ENCODE results near the gene DRAXIN. TPM values are rescaled to one million over a fixed set of nuclear protein-coding genes. Genes with fewer than 3 reads are reported as not detected.

DRAXIN gene
- total RNA-seq, 3 donors from 2014 or later (not counting 1 experiment from before 2014, with no cell fraction given) = 10.9 to 24.9 (median 12.1) TPM

DNA sequence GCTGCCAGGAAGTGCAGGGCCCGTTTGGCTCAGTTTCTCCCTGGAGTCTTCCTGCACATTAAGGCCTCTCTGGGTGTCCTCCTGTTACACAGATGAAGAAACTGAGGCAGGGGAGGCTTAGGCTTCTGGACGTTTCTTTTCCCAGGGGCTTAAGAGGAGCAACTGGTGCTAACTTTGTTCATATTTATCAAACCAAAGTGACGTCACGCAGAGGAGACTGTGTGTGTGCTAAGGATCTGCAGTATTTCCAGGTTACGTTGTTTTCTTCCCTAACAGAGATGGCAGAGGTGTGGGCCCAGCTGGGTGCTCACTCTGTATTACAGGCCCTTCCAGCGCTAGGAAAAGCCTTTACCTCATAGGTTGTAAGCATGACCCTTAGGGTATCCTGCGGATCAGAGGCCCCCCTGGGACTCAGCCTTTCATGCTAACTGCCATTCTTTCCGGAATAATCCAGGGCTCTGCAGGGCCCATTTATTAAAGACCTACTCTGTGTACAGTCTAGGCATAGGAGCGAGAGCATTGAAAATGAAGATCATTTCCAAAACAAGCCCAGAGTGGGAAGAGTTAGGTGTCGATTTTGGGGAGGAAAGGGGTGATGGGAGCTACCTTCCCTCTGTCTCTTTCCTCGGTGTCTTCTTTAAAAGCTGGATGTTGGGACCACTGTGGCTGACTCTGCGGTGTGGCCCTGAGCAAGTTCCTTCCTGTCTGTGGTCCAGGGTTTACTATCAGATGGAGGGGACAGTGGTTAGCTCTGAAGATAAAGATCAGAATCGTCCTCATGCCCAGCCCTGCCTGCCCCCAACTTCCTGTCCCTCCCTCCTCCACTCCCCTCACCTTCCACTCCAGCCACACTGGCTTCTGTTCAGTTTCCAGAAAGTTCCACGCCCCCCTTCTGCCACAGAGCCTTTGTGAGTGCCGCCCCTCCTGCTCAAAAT, 49.0 kb downstream of the DRAXIN start:
- H3K36me3 Mint-ChIP-seq = no peaks in the 10 kb centered on the region
- no peaks in the 10 kb centered on the region for H3K9me3 ChIP-seq (ENCODE audit: control insufficient read depth, insufficient read depth, low read length)
- peak in 1 of 2 donors; percentile 53 for DNase-seq
- ATAC-seq = peak; percentile 30 to 70 (median 43)
- H3K4me1 Mint-ChIP-seq = peaks cover 71 to 89% of the 10 kb centered on the region in 2 donors
- intact Hi-C loops (cut with micrococcal nuclease) = no loop called here
- H3K4me3 Mint-ChIP-seq = peak overlapping the region; percentile 68
- H3K36me3 ChIP-seq (ENCODE audit: control insufficient read depth, insufficient read depth, low read length) = peaks cover 2% of the 10 kb centered on the region
- no peak overlapping the region for H3K4me3 ChIP-seq (ENCODE audit: low read length)
- H3K27ac Mint-ChIP-seq = peak overlapping the region; percentile 87 to 98
- H3K27ac ChIP-seq (ENCODE audit: low read length) = peak overlapping the region; percentile 22
- H3K9me3 Mint-ChIP-seq = no peaks in the 10 kb centered on the region
- H3K27me3 ChIP-seq (ENCODE audit: control insufficient read depth, insufficient read depth, low read length) = no peaks in the 10 kb centered on the region
- H3K27me3 Mint-ChIP-seq (ENCODE audit: low read depth in 2 of 2) = no peaks in the 10 kb centered on the region
- 19% methylated on average over 15 of the region's 15 CpGs for WGBS (ENCODE audit: insufficient coverage)
- TF ChIP-seq, protein P1, sequence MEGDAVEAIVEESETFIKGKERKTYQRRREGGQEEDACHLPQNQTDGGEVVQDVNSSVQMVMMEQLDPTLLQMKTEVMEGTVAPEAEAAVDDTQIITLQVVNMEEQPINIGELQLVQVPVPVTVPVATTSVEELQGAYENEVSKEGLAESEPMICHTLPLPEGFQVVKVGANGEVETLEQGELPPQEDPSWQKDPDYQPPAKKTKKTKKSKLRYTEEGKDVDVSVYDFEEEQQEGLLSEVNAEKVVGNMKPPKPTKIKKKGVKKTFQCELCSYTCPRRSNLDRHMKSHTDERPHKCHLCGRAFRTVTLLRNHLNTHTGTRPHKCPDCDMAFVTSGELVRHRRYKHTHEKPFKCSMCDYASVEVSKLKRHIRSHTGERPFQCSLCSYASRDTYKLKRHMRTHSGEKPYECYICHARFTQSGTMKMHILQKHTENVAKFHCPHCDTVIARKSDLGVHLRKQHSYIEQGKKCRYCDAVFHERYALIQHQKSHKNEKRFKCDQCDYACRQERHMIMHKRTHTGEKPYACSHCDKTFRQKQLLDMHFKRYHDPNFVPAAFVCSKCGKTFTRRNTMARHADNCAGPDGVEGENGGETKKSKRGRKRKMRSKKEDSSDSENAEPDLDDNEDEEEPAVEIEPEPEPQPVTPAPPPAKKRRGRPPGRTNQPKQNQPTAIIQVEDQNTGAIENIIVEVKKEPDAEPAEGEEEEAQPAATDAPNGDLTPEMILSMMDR (IDR thresholded peaks at IDR 0.05) = no peak
- peaks cover 75% of the 10 kb centered on the region for H3K4me1 ChIP-seq (ENCODE audit: control insufficient read depth, insufficient read depth, low read length)

DNA sequence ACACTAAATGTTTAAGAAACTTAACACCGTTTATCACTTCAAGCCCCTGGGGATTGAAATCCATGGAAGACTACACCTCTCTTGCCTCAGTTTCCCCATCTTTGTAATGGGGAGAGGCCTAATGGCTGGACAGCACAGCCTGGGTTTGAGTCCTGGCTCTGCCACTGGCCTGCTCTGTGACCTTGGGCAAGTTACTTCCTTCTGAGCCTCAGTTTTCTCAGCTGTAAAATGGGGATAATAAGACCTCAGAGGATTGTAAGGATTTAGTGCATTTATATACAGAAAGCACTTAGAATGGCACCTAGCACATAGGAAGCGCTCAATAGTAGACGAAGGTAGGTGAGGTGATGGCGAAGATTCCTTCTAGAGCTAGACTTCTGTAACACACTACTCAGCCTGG, 50.0 kb downstream of the DRAXIN start:
- intact Hi-C loops (cut with micrococcal nuclease) = no loop called here
- TF ChIP-seq, protein P1 (IDR thresholded peaks at IDR 0.05) = no peak
- peak overlapping the region; percentile 68 for H3K4me3 Mint-ChIP-seq

DNA sequence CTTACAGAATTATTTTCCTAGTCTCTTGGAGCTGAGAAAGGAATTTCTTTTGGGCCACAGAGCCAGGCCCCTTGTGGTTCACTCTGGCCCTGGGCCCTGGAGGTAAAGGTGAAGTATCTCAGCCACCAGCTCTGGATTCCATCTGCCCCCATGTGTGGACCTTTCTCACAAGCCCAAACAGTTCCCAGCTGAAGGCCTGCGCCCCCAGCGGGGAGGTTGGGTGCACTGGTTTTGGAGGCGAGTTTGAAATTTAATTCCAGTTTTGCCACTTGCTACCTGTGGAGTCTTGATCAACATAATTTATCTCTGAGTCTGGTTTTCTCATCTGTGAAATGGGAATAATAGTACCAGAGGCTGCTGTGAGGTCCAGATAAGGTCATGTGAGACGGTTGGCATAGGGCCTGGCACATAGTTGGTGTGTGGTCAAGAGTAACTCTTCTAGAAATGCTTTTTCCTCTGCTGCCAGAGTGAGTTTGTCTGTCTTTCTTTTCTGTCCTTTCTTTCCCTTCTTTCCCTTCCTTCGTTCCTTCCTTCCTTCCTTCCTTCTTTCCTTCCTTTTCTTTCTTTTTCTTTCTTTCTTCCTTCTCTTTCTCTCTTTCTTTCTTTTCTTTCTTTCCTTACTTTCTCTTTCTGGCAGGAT, 50.5 kb downstream of the DRAXIN start:
- H3K27ac ChIP-seq (ENCODE audit: low read length) = no peak overlapping the region
- DNase-seq (no peak), ATAC-seq (no peak)
- Mint-ChIP-seq H3K9me3 (no peaks in the 10 kb centered on the region), H3K27ac (peak overlapping the region; percentile 87 to 98), H3K36me3 (peaks cover 13% of the 10 kb centered on the region), H3K27me3 (ENCODE audit: low read depth in 2 of 2) (no peaks in the 10 kb centered on the region), H3K4me1 (peaks cover 78 to 89% of the 10 kb centered on the region in 2 donors), H3K4me3 (peak overlapping the region; percentile 68)
- intact Hi-C loops (cut with micrococcal nuclease) = no loop called here
- TF ChIP-seq, protein P1 (IDR thresholded peaks at IDR 0.05) = peak; percentile 12
- no peak overlapping the region for H3K4me3 ChIP-seq (ENCODE audit: low read length)
- H3K4me1 ChIP-seq (ENCODE audit: control insufficient read depth, insufficient read depth, low read length) = peaks cover 62% of the 10 kb centered on the region
- 93% methylated on average over 5 of the region's 5 CpGs for WGBS (ENCODE audit: insufficient coverage)
- H3K9me3 ChIP-seq (ENCODE audit: control insufficient read depth, insufficient read depth, low read length) = no peaks in the 10 kb centered on the region
- H3K27me3 ChIP-seq (ENCODE audit: control insufficient read depth, insufficient read depth, low read length) = no peaks in the 10 kb centered on the region
- H3K36me3 ChIP-seq (ENCODE audit: control insufficient read depth, insufficient read depth, low read length) = peaks cover 14% of the 10 kb centered on the region

More for the DNA sequence above, 50.0 kb downstream of the DRAXIN start:
- Histone ChIP-seq H3K4me1 (ENCODE audit: control insufficient read depth, insufficient read depth, low read length) (peaks cover 67% of the 10 kb centered on the region), H3K9me3 (ENCODE audit: control insufficient read depth, insufficient read depth, low read length) (no peaks in the 10 kb centered on the region), H3K36me3 (ENCODE audit: control insufficient read depth, insufficient read depth, low read length) (peaks cover 10% of the 10 kb centered on the region), H3K27ac (ENCODE audit: low read length) (peak overlapping the region; percentile 22), H3K4me3 (ENCODE audit: low read length) (no peak overlapping the region), H3K27me3 (ENCODE audit: control insufficient read depth, insufficient read depth, low read length) (no peaks in the 10 kb centered on the region)
- DNase-seq (no peak), ATAC-seq (no peak)
- Mint-ChIP-seq H3K27ac (peak overlapping the region; percentile 87 to 98), H3K36me3 (peaks cover 7% of the 10 kb centered on the region), H3K4me1 (peaks cover 77 to 89% of the 10 kb centered on the region in 2 donors), H3K27me3 (ENCODE audit: low read depth in 2 of 2) (no peaks in the 10 kb centered on the region), H3K9me3 (no peaks in the 10 kb centered on the region)
- WGBS (ENCODE audit: insufficient coverage) = 83% methylated on average over 4 of the region's 4 CpGs
